ENCODE measurements around the gene CCZ1.
"Not testable (repeated sequence)": the region's sequence is repeated elsewhere in the genome, so short reads cannot be mapped to it uniquely, and the experiment has no call there.

CCZ1 gene

DNA sequence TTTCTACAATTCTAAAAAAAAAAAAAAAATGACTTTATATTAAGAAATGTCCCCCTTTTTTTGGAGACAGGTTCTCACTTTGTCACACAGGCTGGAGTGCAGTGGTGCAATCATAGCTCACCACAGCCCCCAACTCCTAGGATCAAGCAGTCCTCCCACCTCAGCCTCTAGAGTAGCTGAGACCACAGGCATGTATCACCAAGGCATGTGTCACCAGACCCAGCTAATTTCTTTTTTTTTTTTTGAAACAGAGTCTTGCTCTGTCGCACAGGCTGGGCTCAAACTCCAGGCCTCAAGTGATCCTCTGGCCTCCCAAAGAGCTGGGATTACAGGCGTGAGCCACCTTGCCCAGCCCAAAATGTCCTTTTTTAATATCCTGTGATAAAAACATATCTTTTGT lies 25.6 kb downstream of the CCZ1 start:
- not testable (repeated sequence) for DNase-seq

DNA sequence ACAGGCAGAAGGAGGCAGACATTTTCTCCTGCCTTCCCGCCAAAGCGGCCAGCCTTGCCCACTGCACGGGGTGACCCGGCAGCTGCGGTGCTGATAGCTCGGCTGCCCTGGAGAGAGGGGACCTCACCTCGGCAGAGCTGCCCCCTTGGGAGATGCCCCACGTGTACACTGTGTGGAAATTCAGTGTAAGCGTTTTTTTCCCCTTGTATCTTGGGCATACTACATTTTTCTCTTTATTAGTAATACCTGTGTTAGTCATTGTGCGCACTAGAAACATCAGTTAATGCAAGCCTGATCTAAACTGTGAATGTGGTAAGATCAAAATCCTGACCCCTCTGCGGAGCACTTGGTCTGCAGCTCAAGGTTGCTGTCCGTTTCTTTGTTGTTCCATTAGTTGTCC lies 26.1 kb downstream of the CCZ1 start:
- DNase-seq = not testable (repeated sequence)

DNA sequence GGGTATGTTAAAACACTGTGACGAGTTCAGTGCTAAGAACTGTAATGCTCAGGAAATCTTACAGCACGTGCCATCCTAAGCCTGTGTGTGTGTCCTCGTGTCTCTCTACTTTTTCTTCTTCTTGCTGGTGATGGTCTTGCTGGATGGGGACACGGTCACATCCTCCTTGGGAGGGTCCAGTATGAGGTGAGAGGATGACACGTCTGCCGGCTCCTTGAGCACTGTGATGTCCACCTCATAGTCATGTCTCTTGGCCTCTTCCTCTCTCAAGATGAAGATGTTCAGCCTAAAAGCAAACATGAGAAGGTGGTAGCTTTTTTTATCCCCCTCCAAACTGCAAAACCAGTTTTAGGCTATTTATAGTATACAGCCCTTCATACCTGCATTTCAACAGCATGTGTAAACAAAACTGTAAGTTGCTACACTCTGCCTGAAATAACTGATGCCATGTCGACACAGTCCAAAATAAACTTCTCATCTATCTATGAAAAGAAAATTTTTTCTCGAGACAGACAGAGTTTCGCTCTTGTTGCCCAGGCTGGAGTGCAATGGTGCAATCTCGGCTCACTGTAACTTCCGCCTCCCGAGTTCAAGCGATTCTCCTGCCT lies 27.8 kb downstream of the CCZ1 start:
- DNase-seq = not testable (repeated sequence)

DNA sequence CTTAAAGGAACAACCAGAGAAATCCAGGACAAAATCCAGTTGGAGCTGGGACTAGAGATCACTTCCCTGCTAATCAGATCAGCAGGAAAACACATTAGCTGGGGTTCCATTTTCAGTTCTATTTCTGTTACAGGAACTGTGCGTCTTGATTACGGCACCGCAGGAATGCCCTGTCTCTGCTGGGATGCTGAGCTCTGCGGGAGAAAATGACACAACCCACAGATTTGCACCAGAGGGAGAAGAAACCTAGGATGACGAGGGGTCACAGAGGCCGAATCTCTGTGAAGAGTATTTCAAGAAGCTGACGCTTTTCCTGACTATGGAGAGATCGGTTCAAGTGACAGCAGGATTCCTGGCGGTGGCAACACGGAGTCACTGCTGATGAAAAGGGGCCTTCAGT lies 31.8 kb downstream of the CCZ1 start:
- not testable (repeated sequence) for DNase-seq

DNA sequence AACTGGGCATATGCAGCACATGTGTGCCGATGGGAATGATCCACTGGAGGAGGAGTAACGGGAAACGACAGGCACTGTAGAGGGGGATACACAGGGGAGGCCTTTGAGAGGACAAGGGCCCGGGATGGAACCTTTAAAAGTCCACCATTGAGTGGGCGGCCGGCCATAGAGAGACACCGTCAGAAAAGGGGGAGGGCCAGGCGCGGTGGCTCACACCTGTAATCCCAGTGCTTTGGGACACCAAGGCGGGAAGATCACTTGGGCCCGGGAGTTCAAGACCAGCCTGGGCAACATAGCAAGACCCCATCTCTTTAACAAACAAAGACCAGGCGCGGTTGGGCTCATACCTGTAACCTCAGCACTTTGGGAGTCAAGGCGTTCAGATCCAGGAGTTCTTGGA lies 32.7 kb downstream of the CCZ1 start:
- not testable (repeated sequence) for DNase-seq

DNA sequence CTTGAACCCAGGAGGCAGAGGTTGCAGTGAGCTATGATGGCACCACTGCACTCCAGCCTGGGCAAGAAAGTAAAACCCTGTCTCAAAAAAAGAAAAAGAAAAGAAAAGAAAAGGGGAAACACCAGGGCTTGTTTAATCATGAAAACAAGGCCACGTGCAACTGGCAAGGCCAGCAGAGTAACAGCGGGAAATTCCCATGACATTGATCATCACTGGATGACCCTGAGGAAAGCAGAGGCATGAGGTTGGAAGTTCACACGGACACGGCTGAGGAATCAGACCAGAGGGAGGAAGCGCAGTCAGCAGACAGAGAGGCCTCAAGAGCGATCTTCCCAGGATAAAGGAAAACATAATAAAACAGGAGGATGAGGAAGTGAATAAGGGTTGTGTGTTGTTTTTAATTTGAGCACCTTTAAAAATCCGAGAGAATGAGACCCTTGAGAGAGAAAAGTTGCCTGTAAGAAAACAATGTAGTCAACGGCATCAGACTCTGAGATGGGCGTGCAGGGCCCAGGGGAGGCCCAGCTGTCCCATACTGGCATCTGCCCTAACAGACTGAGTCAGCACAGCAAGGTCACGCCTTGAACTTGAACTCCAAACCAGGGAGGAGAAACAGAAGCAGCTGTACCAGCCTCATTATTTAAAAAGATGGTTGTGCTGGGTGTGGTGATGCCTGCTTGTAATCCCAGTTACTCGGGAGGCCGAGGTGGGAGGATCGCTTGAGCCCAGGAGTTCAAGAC lies 33.5 kb downstream of the CCZ1 start:
- not testable (repeated sequence) for DNase-seq

DNA sequence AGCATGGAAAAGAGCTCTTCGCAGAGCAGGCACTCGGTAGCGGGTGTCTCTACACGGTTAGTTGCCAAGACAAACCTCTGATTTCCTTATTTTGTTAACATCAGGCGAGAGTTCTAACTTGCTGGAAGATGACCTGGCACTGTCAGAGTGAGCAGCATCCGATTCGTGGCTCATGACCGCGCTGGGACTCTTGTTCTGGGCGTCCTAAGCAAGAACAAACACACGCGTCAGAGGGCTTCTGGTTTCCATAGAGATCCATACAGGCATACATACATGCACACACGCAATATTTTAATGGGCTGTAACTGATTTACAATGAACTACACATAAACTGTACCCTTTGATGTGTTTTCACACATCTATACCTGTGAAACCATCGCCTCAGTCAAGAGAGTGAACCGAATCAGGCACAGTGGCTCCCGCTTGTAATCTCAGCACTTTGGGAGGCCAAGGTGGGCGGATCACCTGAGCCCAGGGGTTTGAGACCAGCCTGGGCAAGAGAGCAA lies 36.5 kb downstream of the CCZ1 start:
- DNase-seq = not testable (repeated sequence)

DNA sequence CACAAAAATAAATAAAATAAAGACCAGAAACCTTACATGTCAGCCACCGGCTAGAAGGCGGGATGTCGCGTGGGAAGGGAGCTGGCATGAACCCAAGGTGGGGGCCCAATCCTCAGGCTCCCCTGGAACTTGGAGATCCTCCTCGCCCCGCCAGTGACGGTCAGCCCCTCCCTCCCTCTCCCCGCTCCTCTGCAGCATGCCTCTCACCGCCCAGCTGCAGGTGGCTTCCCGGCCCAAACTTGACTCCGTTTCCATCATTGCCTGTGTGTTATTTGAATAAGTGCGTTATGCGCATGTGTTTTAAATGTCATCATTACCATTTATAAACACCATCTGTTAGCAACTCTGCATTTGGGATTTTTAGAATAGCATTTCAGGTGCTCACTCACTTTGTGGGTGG lies 64.7 kb downstream of the CCZ1 start:
- DNase-seq = not testable (repeated sequence)

DNA sequence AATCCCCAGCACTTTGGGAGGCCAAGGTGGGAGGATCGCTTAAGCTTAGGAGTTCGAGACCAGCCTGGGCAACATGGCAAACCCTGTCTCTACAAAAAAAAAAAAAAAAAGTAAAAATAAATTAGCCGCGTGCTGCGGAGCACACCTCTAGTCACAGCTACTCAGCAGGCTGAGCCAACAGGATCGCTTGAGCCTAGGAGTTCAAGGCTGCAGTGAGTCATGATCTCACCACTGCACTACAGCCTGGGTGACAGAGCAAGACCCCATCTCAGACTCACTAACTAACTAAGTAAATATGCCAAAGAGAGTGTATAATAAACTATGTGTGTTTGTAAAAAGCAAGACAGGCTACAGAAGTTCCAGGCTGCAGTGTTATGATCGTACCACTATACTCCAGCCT lies 65.3 kb downstream of the CCZ1 start:
- DNase-seq = not testable (repeated sequence)

DNA sequence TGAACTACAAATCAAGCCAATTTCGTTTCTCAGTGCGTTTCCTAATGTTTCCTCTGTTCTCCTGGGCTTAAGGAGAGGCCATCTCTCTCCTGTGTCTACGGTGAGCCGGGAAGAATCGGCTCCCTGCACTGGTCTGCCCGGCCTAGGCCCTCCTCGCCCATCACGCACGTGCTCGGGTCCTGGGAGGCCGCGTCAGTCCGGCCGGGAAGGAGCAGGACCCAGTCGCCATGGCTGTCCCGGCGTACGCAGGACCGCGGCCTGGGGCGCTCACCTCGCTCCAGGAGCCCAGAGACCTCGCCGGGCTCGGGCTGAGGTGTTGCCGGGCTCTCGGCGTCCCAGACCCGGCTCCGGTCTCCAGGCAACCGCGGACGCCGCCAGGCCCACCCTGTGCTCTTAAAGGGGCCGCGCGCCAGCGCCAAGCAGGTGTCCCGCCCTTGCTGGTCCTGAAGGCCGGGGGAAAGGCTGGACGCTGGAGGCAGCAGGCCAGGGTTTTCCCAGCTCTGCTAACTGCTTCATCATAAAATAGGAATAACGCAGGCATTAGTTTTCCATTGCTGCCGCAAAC lies 71.9 kb downstream of the CCZ1 start, which contains the start of gene RSPH10B:
Gene RSPH10B (minus strand): TSS at position 343 of the 565 bp plus-strand sequence. CDS start 3,573 bp downstream, outside the sequence.
- DNase-seq = not testable (repeated sequence)

DNA sequence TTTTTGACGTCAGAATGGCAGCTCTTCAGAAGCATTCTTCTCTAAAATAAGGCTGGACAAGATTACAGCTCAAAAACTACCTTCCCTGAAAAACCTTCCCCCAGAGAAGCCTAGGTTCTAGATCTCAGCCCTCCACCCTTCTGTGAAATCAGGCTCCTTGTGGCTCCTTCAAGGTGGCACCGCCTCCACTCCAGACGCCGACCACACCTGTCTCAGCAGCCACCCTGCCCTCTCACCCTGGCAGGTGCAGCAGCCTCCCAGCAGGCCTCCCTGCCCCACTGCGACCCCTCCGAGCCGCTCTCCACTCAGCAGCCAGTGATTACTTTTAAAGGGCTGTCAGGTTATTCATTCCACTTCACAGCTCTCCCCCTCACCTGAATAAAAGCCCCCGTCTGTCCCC lies 75.0 kb downstream of the CCZ1 start:
- DNase-seq = not testable (repeated sequence)
